GM10266 (cell line): ENCODE results near the gene SELENOP.

Experiments
- DNase-seq: peaks from one replicate; pipeline ENCODE4 v3.0.0; 2012; ENCODE audit errors: extremely low spot score
- CTCF ChIP-seq: IDR thresholded peaks from 2 replicates; pipeline ENCODE4 v1.5.1; 2012; ENCODE audit warnings: mild to moderate bottlenecking, low read depth; ENCODE audit not compliant: control insufficient read depth, insufficient read depth; ENCODE audit errors: missing control alignments

Gene SELENOP

GRCh38 chr5:42801516-42802166 is 10.1 kb downstream of the SELENOP start:
- TF ChIP-seq CTCF = no peak
- DNase-seq = no peak

GRCh38 chr5:42800748-42801330 is 10.9 kb downstream of the SELENOP start:
- TF ChIP-seq CTCF = no peak
- DNase-seq = no peak

- DNase-seq = no peak
- no peak for TF ChIP-seq CTCF
Measured at GRCh38 chr5:42799668-42800114, 12.0 kb downstream of the SELENOP start.

GRCh38 chr5:42799241-42799608 is 12.5 kb downstream of the SELENOP start:
- no peak for DNase-seq
- no peak for TF ChIP-seq CTCF

- DNase-seq = no peak
- no peak for TF ChIP-seq CTCF
Measured at GRCh38 chr5:42798284-42799240, 13.1 kb downstream of the SELENOP start.

GRCh38 chr5:42791151-42791550 is 20.5 kb downstream of the SELENOP start:
- no peak for TF ChIP-seq CTCF
- DNase-seq = no peak
